Right ventricle myocardium inferior (tissue), 1 donor: ENCODE measurements around the gene CTSA. TPM values are rescaled to one million over a fixed set of nuclear protein-coding genes. Genes with fewer than 3 reads are reported as not detected.
"Not testable (repeated sequence)": the region's sequence is repeated elsewhere in the genome, so short reads cannot be mapped to it uniquely, and the experiment has no call there.

Experiments used
- ATAC-seq: fragments of 200-7000 bp; cut with Tn5 transposase; one replicate; pipeline ENCODE4 v1.9.1; 2020; ENCODE audit warnings: mild to moderate bottlenecking, moderate library complexity
- DNase-seq: peaks from one replicate; pipeline ENCODE4 v3.0.0; 2021; ENCODE audit errors: missing footprints
- intact Hi-C: fragments of 100-400 bp; cut with DNase I; formaldehyde crosslinking; loops from one replicate; pipeline ENCODE4 v1.11.0; 2022
- total RNA-seq: library from RNA; stranded (reverse); fragmentation: NEBNext Ultra II Directional; extraction: Animal tissue kit (Norgen Biotek cat#: 25700); gene quantifications from one replicate; pipeline ENCODE4 v1.2.1, GENCODE V29; 2021
- donor health status: DM: no; HTN: yes; CAD: no; lungs with severe emphysema.

Gene CTSA
- total RNA-seq, 1 donor from 2014 or later = 113 TPM

GRCh38 chr20:45890077-45890984 lies 804 bp upstream of the CTSA start:
- intact Hi-C loops = loop anchor here (1.0 to 2.0 kb wide), 2 partner anchors 45 to 80 kb away; no protein-coding TSS in a partner anchor

GRCh38 chr20:45892049-45892825 lies 1.1 kb downstream of the CTSA start:
- ATAC-seq = no peak
- DNase-seq = no peak
- intact Hi-C loops = loop anchor here (1.0 kb wide), 1 partner anchor 18 kb away; no protein-coding TSS in a partner anchor

More at GRCh38 chr20:45890077-45890984, 804 bp upstream of the CTSA start:
- peak; percentile 79 for ATAC-seq
- DNase-seq = peak; percentile 92

GRCh38 chr20:45892828-45893500 lies 1.8 kb downstream of the CTSA start:
- no peak for DNase-seq
- intact Hi-C loops = loop anchor here (1.0 kb wide), 1 partner anchor 17 kb away; no protein-coding TSS in a partner anchor
- no peak for ATAC-seq

GRCh38 chr20:45893831-45894230 lies 2.7 kb downstream of the CTSA start:
- no peak for DNase-seq
- intact Hi-C loops = no loop called here
- no peak for ATAC-seq

- intact Hi-C loops = no loop called here
- no peak for ATAC-seq
- no peak for DNase-seq
Measured at GRCh38 chr20:45894797-45895196, 3.7 kb downstream of the CTSA start.

- no peak for DNase-seq
- intact Hi-C loops = no loop called here
- ATAC-seq = no peak
Measured at GRCh38 chr20:45896641-45897161, 5.6 kb downstream of the CTSA start.

- DNase-seq (no peak), ATAC-seq (no peak)
- intact Hi-C loops = no loop called here
Measured at GRCh38 chr20:45897289-45897688, 6.2 kb downstream of the CTSA start.

GRCh38 chr20:45897692-45898091 lies 6.6 kb downstream of the CTSA start:
- intact Hi-C loops = no loop called here
- ATAC-seq (no peak), DNase-seq (no peak)

- ATAC-seq = no peak
- intact Hi-C loops = no loop called here
- no peak for DNase-seq
Measured at GRCh38 chr20:45898285-45898684, 7.2 kb downstream of the CTSA start.

- intact Hi-C loops = no loop called here
- no peak for ATAC-seq
- no peak for DNase-seq
Measured at GRCh38 chr20:45899046-45899835, 8.1 kb downstream of the CTSA start.

- intact Hi-C loops, DNase-seq, ATAC-seq: not testable (repeated sequence)
Measured at GRCh38 chr20:45901332-45901731, 10.2 kb downstream of the CTSA start.

- no peak for DNase-seq
- ATAC-seq = no peak
Measured at GRCh38 chr20:45902199-45902701, 11.1 kb downstream of the CTSA start.

GRCh38 chr20:45904583-45905504 lies 13.7 kb downstream of the CTSA start:
- ATAC-seq (no peak), DNase-seq (no peak)
- intact Hi-C loops = no loop called here

More at GRCh38 chr20:45902199-45902701, 11.1 kb downstream of the CTSA start:
- intact Hi-C loops = no loop called here

- ATAC-seq = no peak
- intact Hi-C loops = no loop called here
- DNase-seq = no peak
Measured at GRCh38 chr20:45905505-45906079, 14.5 kb downstream of the CTSA start.

- intact Hi-C loops = no loop called here
- DNase-seq = no peak
- ATAC-seq = no peak
Measured at GRCh38 chr20:45907219-45907948, 16.2 kb downstream of the CTSA start.

GRCh38 chr20:45908084-45908483 lies 16.9 kb downstream of the CTSA start:
- DNase-seq = no peak
- intact Hi-C loops = no loop called here
- no peak for ATAC-seq
